T-helper 1 cell treated with Interleukin-12 subunit alpha and Interleukin-12 subunit beta and Interleukin-4 antibody, amounts not matched to agents 30 ng/mL and 1 ng/mL, for 36 hours (primary cell): ENCODE data around the gene OPCML. TPM values are rescaled to one million over a fixed set of nuclear protein-coding genes. Genes with fewer than 3 reads are reported as not detected.

ENCODE experiments used
- intact Hi-C: fragments of 100-400 bp; cut with micrococcal nuclease; formaldehyde crosslinking; loops from one replicate; pipeline ENCODE4 v1.15.1; 2024
- total RNA-seq: library from RNA; stranded (reverse); gene quantifications from 2 replicates; pipeline ENCODE4 v1.2.3, GENCODE V29; 2022

Gene OPCML
- total RNA-seq, 1 donor from 2014 or later = 0.02 TPM

GRCh38 chr11:133191931-133192330 is 340.4 kb downstream of the OPCML start:
- intact Hi-C loops = no loop called here

- intact Hi-C loops = no loop called here
Observed at GRCh38 chr11:133181667-133182066, 350.6 kb downstream of the OPCML start.

DNA sequence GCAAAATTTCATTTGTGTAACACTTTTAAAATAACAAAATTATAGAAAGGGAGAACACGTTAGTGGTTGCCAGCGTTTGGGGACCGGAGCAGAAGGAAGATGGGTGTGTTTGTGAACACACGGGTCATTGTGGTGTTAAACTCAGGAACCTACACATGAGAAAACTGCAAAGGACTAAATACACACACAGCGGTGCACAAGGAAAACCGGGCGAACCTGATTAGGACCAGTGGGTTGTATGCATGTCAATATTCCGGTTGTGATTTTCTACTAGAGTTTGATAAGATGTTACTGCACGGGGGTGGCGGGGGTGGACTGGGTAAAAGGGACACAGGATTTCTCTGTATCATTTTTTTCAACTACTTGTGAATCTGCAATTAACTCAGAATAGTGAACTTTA is 351.2 kb downstream of the OPCML start:
- intact Hi-C loops = no loop called here

- intact Hi-C loops = no loop called here
Observed at GRCh38 chr11:133180201-133180600, 352.1 kb downstream of the OPCML start.

GRCh38 chr11:133176748-133177147 is 355.6 kb downstream of the OPCML start:
- intact Hi-C loops = no loop called here

DNA sequence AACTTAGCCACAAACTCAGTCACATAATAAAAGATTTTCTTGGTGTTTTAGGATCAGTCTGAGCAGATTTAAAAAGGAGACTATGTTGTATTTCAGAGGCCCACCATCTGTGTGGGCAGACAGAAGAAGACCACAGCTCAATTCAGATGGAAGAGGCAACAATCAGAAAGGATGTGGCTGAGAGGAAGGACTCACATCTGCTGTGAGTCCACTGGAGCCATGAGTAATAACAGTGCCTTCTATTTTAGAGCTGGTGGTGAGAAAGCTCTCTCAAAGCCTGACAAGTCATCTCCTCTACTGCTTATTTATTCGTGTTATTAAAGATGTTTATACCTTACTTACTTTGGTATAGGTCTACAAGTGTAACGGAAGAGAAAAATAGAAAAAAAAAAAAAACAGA is 357.2 kb downstream of the OPCML start:
- intact Hi-C loops = no loop called here

- intact Hi-C loops = no loop called here
Observed at GRCh38 chr11:133173810-133174412, 358.4 kb downstream of the OPCML start.

DNA sequence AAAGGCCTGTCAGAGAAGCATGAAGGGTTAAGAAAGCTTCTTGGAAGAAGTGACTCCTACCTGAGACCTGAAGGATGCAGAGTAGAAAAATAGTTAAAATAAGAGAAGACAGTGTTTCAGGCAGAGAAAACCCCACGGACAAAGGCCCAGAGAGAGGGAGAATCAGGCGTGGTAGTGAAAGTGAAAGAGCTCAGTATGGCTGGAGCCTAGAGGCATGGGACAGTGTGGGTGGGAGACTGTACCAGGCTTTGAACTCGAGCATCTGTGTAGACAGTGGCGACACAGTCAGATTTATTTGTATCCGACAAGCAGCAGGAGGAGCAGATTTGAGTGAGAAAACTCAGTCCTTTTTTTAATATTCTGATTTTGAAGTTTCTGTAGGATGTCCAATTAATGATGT is 360.0 kb downstream of the OPCML start:
- intact Hi-C loops = no loop called here

DNA sequence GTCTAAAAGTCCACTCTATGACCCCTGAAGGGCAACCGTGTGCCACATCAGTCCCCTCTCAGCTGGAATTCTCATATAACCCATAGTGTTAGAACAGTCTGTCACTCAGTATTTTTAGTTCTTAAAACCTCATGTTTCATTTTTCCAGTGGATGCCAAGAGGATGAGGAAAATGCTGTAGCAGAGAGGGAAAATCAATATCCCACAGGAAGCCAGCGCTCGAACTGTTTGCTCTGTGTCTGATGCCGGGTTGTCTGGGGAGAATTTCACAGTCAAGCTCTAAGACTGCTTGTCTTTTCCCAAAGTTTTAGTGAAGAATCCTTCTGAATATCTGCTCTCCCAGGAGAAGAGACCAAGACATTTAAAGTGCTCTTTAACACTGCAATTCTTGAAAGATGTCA is 360.9 kb downstream of the OPCML start:
- intact Hi-C loops = no loop called here

DNA sequence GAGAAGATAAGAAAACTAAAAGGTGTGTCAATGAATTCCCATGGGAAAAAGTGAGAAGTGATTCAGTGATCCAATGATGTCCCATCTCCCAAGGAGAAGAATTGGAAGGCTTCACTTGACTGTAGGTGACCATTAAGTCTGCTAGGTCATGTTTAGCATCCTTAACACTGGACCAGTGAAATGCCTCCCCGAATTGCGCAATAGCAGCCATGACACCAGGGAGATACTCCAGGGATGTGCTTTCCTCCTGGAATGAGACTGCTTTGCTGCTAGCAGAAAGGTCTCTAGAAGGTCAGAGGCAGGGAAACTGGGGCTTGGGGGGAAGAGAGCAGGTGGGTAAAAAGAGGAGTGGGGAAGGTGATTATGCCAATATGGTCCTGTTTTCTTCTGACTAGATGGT is 364.3 kb downstream of the OPCML start:
- intact Hi-C loops = no loop called here

GRCh38 chr11:133166662-133167061 is 365.6 kb downstream of the OPCML start:
- intact Hi-C loops = no loop called here

GRCh38 chr11:133164986-133165385 is 367.3 kb downstream of the OPCML start:
- intact Hi-C loops = no loop called here

- intact Hi-C loops = loop anchor here (1.0 to 2.0 kb wide), 3 partner anchors 29 to 672 kb away; no protein-coding TSS in a partner anchor
Observed at GRCh38 chr11:133163463-133164419, 368.6 kb downstream of the OPCML start.

GRCh38 chr11:133162227-133162626 is 370.1 kb downstream of the OPCML start:
- intact Hi-C loops = loop anchor here (2.0 kb wide), 1 partner anchor 83 kb away; no protein-coding TSS in a partner anchor

DNA sequence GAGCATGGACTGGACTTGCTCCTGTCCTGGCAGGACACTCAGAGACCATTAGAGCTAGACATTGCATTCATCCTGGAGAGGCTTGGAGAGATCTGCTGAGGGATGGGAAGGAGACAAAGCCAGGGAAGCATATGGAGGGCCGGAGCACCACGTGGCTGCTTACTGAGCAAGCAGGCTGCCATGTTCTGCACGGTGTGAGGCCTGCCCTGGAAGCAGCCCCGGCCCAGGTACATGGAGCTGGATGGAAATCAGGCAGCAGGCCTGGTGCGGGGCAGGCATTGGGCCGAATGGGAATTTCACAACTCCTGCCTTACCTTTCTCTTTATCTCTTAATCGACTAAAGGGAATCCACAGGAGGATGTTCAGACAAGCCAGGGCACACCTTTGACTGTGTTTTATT is 371.5 kb downstream of the OPCML start:
- intact Hi-C loops = no loop called here

GRCh38 chr11:133156986-133157745 is 375.1 kb downstream of the OPCML start:
- intact Hi-C loops = no loop called here

- intact Hi-C loops = no loop called here
Observed at GRCh38 chr11:133154781-133155180, 377.5 kb downstream of the OPCML start.

GRCh38 chr11:133154076-133154475 is 378.2 kb downstream of the OPCML start:
- intact Hi-C loops = no loop called here

DNA sequence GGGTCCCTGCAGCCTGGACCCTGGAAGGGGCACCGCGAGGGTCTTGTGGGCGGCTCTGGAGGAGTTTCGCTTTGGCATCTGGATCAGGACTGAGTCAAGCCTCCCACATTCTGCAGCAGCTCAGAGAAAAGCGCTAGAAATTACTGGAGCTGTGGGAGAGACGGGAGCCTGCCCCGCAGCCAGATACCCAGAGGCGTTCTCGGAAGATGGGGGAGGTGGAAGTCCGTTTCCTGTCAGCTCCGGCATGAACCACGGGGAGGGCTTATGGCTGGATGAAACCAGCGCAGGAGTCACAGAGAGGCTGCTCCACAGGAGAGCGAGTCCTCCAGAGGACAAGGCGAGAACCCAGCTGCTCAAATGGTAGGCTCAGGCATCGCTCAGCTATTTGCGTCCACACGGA is 379.3 kb downstream of the OPCML start:
- intact Hi-C loops = no loop called here

GRCh38 chr11:133149698-133150097 is 382.6 kb downstream of the OPCML start:
- intact Hi-C loops = no loop called here

DNA sequence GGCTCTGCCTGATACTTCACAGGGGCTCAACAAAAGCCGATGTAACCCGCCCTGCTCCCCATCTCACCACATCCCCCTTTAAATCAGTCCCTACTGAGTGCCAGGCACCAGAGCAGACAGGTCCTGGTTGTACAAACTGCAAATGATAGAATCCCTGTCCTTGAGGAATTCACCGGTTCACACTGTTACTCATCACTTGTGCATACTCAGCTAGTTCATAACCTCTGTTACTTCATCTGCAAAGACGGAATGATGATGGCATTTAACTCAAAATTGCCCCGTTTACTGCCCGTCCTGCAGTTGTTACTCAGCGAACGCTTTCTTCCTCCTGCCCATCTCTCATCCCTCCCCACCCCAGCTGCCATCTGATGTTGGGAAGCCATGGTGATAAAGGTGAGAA is 384.7 kb downstream of the OPCML start:
- intact Hi-C loops = no loop called here
